HG02852 (cell line): ENCODE measurements around the gene OR4E2.
"Not testable (repeated sequence)": the region's sequence is repeated elsewhere in the genome, so short reads cannot be mapped to it uniquely, and the experiment has no call there.

ENCODE experiments used
- ATAC-seq: cut with Tn5 transposase; IDR thresholded peaks from one replicate; pipeline ENCODE4 v1.9.1; 2021; ENCODE audit warnings: mild to moderate bottlenecking, moderate library complexity; ENCODE audit not compliant: unreplicated experiment

The OR4E2 gene, protein sequence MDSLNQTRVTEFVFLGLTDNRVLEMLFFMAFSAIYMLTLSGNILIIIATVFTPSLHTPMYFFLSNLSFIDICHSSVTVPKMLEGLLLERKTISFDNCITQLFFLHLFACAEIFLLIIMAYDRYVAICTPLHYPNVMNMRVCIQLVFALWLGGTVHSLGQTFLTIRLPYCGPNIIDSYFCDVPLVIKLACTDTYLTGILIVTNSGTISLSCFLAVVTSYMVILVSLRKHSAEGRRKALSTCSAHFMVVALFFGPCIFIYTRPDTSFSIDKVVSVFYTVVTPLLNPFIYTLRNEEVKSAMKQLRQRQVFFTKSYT

DNA sequence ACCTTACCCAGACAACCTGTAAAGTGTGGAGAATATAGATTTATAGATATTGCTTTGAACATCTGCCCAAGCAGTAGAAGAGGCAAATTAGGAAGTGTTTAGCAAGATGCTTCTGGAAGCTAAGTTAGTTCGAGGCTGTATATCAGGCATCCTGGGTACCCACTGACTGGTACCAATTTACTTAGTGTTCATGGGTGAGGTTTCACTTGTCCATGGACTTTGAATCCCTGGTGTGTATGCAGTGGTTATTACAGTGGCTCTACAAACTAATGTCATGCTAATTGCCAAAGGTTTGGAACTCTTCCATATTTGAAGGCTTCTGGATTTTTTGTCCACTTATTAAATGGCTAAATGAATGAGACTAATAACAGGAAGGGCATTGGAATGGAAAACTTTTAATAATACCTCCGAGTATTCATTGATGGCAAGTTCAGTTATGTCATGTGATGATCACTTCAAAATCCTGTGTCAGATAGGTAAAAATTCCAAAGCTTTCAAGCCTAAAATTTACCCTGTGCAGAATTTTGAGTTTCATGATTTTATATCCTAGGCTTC lies at the start of gene OR4E2:
Gene OR4E2 (plus strand): TSS at position 505 of the 555 bp plus-strand sequence. CDS start 11,248 bp downstream, outside the sequence.
- ATAC-seq: no peak

DNA sequence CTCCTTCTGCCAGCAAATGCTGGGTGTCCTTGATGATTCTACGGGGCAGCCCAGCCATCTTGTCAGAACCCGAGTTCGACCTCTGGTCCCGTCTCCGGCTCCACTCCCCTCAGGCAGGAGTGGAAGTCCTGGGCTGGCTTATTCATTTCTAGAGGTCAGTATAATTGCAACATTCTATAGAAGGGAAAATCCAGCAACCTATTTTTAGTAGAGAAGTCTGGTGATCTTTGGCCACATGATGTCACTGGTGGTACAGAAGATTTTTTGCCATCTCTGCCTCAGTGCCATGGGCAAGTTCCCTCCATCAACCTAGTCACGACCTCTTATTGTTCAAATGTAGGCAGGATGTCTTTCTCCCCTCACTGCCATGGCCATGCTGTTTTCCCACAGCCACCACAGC lies 41.3 kb upstream of the OR4E2 start:
- no peak for ATAC-seq

DNA sequence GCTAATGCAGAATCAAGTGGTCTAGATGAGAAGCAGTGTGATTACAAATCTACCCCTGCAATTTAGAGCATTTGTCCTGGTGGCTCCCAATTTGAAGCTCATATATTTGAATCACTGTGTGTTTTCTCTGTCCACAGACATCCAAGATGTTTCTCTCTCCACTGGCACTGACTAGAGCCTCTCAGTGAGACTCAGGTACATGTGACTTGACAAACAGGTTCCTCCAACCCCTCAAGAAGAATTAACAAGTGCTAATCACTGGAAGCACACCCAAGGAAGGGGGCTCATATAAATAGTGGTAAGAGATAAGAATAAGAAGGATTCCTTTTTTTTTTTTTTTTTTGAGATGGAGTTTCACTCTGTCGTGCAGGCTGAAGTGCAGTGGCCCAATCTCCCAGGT lies 39.4 kb upstream of the OR4E2 start:
- no peak for ATAC-seq

DNA sequence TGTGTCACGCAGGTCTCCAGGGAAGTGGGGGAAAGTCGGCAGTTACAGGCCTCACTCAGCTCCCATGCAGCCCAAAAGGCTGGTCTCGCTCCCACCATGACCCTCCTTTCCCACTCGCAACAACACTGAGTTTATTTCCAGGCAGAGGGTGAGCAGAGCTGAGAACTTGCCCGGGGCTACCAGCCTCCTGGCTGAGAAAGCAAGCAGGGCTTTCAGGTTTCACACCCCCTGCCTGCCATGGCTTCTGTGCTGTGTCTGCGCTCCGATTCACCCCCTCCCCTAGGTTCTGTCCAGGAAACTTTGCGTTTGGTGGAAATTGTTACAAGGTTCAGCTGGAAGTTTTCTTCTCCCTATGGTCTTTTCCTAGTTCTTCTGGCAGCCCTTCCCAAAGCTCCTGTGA lies 36.0 kb upstream of the OR4E2 start:
- ATAC-seq: no peak

DNA sequence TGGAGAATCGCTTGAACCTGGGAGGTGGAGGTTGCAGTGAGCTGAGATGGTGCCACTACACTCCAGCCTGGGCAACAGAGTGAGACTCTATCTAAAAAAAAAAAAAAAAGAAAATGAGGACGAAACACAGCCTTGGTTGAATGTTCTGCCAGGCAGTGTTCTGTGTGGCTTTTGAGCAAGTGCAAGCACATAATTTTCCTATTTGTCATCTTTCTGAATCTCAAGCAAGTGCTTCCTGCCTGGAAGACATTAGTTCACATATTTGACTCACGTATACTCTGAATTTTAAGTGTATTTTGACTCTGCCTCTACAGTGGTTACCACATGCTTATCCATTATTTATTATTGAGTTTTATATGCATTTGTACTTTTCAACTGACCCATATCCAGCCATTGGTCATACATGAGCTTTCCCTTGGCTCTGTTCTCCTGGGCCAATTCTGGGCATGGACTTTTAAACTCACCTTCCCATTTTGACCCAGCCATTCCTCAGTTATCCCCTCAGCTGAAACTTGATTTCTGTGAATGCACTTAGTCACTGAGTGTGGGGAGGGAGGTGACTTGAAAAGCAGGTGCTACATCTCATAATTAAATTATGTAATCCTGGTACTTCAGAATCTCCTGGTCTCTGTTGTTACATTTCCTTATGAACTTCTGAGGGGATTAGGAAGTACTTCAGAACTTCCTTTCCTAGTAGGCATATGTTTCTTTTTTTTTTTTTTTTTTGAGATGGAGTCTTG lies 27.0 kb upstream of the OR4E2 start:
- ATAC-seq: no peak

DNA sequence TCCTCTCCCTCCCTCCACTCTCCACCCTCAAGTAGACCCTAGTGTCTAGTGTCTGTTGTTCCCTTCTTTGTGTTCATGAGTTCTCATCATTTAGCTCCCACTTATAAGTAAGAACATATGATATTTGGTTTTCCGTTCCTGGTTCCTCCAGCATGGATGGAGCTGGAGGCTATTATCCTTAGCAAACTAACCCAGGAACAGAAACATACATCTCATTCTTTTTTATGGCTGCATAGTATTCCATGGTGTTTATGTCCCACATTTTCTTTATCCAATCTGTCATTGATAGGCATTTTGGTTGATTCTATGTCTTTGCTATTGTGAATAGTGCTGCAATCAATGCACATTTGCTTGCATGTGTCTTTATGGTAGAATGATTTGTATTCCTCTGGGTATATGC lies 23.1 kb upstream of the OR4E2 start:
- not testable (repeated sequence) for ATAC-seq

DNA sequence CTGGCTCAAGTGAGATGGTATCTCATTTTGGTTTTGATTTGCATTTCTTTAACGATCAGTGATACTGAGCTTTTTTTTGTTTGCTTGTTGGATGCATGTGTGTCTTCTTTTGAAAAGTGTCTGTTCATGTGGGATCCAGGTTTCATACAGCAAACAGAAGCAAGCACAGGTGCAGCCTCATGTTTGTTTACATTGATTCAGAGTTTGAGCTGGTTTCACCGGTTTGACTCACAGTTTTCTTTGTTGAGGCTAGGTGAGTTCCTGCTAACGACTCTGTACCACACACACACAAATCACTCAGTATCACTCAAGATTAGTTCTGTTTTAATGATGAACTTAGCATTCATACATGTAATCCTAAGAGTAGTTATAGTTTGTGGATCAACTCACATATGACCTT lies 22.6 kb upstream of the OR4E2 start:
- ATAC-seq: no peak

DNA sequence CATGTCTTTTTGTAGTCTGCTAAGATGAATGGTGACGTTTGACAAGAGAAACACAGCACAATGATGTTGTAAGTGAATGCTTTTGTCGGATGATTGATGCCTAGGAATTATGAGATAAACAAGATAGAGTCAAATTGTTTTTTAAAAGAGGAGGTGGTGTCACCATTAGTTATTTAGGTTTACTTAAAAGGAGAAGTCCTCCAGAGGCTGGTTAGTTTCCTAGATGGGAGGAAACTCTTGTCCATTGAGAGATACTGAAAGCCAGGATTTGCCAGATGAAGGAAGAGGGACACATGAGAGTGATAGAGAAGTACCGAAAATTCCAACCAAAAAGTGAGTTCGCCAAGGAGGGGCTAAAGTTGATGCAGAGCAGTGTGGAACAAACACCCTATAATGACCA lies 18.8 kb upstream of the OR4E2 start, which contains the start of gene OR10G2:
Gene OR10G2 (minus strand): TSS at position 101 of the 400 bp plus-strand sequence. CDS start 98 bp downstream, at position 3.
- ATAC-seq: no peak

DNA sequence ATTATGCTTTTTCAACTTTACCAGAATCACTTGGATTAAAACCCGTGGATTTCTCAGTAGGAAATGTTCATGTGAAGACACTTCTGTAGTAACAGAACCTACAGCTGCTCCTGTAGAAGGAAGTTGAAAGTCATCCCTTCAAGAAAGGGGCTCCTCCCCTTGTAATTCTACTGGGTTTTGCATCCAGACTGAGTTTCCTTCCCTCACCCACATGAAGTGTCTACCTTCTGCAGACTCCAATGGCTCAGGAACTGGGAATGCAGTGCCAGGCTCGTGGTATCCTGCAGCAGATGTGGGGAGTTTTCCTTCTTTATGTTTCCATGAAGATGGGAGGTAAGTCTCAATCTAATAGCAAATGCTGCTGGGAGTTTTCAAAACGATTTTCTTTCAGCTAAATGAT lies 11.0 kb upstream of the OR4E2 start:
- ATAC-seq: no peak

DNA sequence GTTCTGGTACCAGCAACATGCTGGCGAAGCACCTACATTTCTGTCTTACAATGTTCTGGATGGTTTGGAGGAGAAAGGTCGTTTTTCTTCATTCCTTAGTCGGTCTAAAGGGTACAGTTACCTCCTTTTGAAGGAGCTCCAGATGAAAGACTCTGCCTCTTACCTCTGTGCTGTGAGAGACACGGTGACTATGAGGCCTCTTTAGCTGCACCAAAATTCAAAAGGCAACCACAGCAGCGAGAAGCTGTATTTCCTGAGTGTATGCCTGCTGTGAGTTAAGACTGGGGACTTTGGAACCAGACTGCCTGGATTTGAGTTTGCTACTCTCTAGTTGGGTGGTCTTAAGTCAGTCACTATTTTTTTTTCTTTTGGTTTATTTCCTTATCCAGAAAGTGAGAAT lies 10.2 kb upstream of the OR4E2 start:
- ATAC-seq: no peak

DNA sequence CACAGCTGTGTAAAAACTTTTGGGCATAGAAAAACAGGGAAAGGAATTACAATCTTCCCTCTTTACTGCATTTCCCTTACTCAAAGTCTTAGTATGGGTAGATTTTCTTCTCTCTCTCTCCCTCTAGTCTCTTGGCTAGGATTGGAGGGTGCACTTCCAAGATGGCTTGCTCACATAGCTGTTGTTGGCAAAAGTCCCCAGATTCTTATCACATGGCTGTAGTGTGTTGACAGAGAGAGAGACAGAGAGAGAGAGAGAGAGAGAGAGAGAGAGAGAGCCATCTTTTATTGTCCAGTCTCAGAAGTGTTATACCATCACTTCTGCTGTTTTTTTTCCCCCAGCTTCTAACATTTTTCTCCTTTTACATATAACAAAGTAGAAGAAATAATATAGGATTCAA lies 6.3 kb upstream of the OR4E2 start:
- ATAC-seq: no peak

DNA sequence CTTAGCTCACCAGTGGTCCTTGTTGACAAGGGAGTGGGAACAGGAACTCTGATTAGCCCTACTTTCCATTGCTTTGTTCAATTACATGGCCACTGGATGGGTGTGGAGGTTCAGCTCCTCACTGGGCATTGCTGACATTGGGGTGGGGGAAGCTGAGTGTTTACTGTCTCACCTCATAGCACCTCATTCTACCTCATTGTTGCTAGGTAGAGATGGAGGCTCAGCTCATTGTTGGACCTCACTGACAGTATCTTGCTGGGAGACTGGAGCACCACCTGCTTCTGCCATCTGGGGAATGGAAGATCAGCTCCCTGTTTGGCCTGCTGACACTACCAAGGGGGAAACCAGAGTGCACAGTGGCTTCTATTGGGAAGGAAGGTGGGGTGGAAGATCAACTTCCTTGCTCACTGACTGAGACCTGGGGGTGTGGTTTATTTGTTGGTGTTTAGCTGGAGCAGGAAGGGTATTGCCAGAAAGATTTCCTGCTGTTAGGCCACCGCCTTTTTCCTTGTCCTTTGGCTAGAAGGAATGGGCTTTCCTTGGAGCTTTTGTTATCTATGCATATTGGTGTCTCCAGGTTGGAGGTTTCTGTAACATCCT lies 1.3 kb upstream of the OR4E2 start:
- ATAC-seq: no peak

DNA sequence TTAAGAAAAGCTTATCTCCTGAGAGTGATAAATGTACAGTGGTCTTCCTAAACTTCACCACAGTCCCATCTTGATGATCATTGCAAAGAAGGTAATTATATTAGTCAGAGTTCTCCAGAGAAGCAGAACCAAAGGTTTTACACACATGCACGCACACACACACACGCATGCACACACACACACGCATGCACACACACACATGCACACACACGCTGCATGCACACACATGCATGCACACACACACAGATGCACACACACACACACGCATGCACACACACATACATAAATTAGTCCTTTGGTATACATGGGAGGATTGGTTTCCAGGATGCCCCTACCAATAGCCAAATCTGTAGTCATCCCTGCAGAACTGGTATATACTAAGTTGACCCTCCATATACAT lies 580 bp downstream of the OR4E2 start:
- ATAC-seq: no peak

DNA sequence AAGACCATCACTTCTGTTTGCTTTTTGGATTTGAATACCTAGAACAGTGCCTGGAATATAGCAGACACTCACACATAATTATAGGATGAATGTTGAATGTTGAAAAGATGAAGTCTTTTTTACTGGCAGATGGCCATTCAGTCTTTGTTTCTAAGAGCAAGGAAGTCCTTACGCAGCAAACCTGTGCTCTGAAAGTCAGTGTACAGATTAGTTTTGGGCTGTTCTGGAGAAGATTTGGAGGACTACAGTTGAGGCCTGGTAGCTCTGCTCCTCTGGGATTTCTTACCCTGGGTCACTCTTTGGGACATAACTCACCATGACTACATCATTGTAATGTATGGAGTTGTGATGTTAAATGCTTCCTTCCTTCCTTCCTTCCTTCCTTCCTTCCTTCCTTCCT lies 3.3 kb downstream of the OR4E2 start:
- no peak for ATAC-seq

DNA sequence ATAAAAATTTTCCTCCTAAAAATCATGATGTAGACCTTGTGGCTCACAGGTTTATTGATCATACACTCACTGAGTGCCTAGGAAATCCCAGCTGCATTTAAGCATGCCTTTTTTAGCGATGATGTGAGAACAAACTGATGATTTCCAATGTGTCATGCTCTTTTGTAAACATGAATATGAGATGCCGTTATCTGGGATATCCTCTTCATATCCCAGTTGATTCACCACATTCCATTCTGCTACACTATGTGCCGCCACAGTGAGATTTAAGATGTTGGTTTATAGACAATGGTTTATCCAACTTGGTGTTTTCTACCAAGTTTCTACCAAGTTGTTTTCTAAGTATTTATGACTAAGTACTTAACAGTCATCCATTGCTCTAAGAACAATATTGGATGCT lies 14.7 kb downstream of the OR4E2 start:
- no peak for ATAC-seq

DNA sequence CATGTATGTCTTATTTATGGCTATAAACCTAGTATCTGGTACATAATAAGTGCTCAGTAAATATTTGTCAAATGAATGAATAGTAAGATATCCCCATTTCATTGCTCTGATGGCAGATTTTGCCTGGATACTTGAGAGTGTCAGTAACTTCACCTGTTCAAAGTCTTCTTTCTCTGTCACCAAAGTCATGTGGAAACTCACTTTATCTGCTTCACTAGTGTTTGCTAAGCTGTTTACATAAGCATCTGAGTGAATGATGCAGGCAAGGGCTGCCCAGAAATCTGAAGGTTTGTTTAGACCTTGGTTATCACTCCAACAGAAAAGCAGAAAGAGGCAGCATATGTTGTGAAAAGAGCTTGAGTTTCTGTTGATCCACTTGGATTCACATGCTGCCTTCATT lies 15.6 kb downstream of the OR4E2 start:
- no peak for ATAC-seq

DNA sequence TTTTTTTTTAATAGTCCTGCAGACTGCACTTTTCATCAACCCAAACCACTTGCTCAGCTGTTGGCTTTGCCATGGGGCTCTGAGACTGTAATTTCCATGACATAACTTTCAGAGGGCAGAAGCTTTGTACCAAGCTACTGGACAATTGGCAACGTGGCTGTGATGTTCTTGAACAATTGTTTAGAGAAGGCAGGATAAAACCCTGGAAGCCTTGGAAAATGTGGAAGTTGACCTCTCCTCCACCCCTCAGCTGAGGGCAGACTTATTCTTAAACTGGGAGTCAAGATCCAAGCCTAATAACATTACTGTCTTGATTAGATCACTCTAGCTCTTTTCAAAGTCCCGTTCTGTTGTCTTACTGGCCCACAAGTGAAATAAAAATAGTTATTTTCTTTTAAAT lies 17.7 kb downstream of the OR4E2 start:
- no peak for ATAC-seq

DNA sequence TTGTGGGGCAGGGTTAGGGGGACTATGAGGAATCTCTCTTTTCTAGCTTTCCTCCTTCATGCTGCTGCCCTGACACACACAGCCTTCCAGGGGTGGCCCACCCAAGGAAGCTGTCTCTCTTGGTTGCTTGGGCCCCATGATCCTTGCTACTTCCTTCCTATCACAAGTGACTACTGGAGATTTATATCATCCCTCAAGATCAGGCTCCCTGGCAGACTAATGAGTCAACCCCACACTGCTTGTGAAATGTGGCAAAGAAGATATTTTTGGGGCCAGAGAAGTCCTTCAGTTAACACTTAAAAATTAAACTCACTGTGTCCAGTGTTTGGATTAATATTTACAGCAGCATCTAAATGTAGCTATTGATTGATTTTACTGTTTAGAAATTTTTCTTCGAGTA lies 18.5 kb downstream of the OR4E2 start:
- ATAC-seq: no peak

DNA sequence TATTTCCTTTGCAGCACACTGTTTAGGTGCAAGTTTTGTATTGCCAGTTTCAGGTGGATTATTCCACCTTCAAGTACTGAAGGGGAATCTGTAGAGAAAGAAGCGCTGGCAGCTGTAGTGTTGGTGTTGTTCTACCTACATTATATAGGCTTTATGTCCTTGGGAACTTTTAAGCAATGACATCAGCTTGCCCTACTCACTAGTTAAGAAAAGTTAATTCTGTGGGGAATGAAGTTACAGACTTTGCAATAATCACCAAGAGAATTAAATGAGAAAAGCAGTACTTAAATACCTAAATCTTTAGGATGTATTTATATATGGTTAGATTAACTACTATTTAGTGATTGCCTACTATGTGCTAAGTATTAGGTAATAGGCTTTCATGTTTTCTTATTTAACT lies 20.1 kb downstream of the OR4E2 start, which contains the start of gene OR4E1:
Gene OR4E1 (minus strand): TSS at position 101 of the 400 bp plus-strand sequence. CDS start 2,883 bp downstream, outside the sequence.
- no peak for ATAC-seq

DNA sequence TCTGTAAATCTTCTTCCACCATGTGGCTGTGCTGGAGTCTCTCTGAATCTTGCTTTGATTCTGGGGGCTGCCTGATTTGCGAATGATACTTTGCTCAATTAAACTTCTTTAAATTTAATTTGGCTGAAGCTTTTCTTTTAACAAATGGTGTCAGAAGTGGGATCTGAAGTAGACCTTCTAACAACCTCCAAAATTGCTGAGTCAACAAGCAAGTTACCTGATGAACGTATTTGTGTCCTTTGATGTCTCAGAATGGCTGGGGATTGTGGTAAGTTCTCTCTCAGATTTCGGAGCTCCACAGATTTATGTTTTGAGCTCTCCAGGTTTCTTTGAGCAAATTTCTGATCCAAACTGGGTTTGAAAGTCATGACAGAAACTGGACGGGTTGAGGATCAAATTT lies 21.9 kb downstream of the OR4E2 start:
- no peak for ATAC-seq

DNA sequence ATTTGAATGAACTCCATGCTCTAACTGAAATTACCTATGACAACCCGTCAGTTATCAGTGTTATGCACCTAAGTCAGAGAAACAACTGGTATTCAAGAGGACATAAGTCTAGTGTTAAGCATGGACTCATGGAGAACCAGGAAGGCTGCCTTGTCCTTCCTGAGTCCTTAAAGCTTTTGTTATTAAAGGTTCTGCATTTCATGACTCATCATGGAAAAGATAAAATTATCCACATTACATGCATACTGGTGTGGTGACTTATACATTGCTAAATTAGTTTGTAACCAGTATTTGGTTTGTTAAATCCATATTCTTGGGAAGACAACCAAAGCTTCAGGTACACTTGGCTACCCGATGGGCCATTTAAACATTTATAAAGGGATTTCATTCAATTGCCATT lies 26.4 kb downstream of the OR4E2 start:
- no peak for ATAC-seq

DNA sequence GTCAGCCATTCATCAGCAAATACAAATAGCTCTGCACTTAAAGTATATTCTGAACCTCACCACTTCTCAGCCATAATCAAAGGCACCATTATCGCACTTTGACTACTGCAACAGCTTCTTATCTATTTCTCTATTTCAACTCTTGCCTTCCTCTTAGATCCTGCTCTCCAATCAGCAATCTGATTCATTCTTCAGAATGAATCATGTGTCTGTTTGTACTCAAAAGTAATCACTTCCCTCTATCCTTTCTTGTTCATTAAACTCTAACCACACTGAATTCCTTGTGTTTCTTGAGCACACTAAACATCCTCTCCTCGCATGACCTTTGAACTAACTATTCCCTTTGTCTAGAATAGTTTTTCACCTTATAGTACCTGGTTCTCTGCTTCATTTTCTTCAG lies 32.8 kb downstream of the OR4E2 start:
- no peak for ATAC-seq
